NCI-H774 (cell line): ENCODE measurements around the gene CCL3.
A peak's percentile ranks its signal among the peaks of the same experiment; 100 is the strongest.
"Not testable (repeated sequence)": the region's sequence is repeated elsewhere in the genome, so short reads cannot be mapped to it uniquely, and the experiment has no call there.

Source experiments
- DNase-seq: peaks from one replicate; lab custom pipeline; 2025; lab: John Stamatoyannopoulos, UW

CCL3 gene

GRCh38 chr17:36086791-36087190 is 3.2 kb downstream of the CCL3 start:
- DNase-seq: no peak

- DNase-seq: no peak
These were observed 4.2 kb downstream of the CCL3 start for GRCh38 chr17:36085765-36086164.

- DNase-seq: not testable (repeated sequence)
These were observed 6.3 kb downstream of the CCL3 start for GRCh38 chr17:36083691-36084090.

- DNase-seq: not testable (repeated sequence)
These were observed 7.3 kb downstream of the CCL3 start for GRCh38 chr17:36082482-36083120.

GRCh38 chr17:36081681-36082471 is 8.1 kb downstream of the CCL3 start:
- not testable (repeated sequence) for DNase-seq

GRCh38 chr17:36074365-36074764 is 15.6 kb downstream of the CCL3 start:
- no peak for DNase-seq

GRCh38 chr17:36072431-36073121 is 17.4 kb downstream of the CCL3 start:
- peak; percentile 21 for DNase-seq

- no peak for DNase-seq
These were observed 18.2 kb downstream of the CCL3 start for GRCh38 chr17:36071751-36072150.

GRCh38 chr17:36070427-36070826 is 19.5 kb downstream of the CCL3 start:
- DNase-seq: no peak

- DNase-seq: no peak
These were observed 20.8 kb downstream of the CCL3 start for GRCh38 chr17:36069136-36069535.

- no peak for DNase-seq
These were observed 21.4 kb downstream of the CCL3 start for GRCh38 chr17:36068524-36068923.

GRCh38 chr17:36066365-36066985 is 23.5 kb downstream of the CCL3 start:
- DNase-seq: no peak

- DNase-seq: no peak
These were observed 26.0 kb downstream of the CCL3 start, which contains the start of gene CCL18 for GRCh38 chr17:36063786-36064541. TSS of gene CCL18 (plus strand) at chr17:36064272. CDS start at chr17:36064343, 71 bp downstream.

GRCh38 chr17:36060816-36061215 is 29.1 kb downstream of the CCL3 start:
- no peak for DNase-seq

GRCh38 chr17:36059406-36059805 is 30.5 kb downstream of the CCL3 start:
- DNase-seq: no peak

- DNase-seq: no peak
These were observed 32.0 kb downstream of the CCL3 start for GRCh38 chr17:36057911-36058310.

GRCh38 chr17:36055921-36056520 is 33.9 kb downstream of the CCL3 start:
- no peak for DNase-seq

- DNase-seq: no peak
These were observed 34.8 kb downstream of the CCL3 start for GRCh38 chr17:36055171-36055570.

GRCh38 chr17:36049643-36050042 is 40.3 kb downstream of the CCL3 start:
- no peak for DNase-seq

GRCh38 chr17:36048066-36048465 is 41.9 kb downstream of the CCL3 start:
- DNase-seq: no peak
